Measurements from ENCODE around the gene KLHL30.

Gene KLHL30

GRCh38 chr2:238158018-238158508 lies 19.6 kb downstream of the KLHL30 start:
- TF ChIP-seq TAF1 (IDR thresholded peaks at IDR 0.05; ENCODE audit: low read depth) (0 out of 2 replicates have a peak, but pooled peaks have one; percentile 10), FOXM1 (IDR thresholded peaks at IDR 0.05; ENCODE audit: borderline replicate concordance, low read depth) (no peak)

GRCh38 chr2:238158509-238159070 lies 20.1 kb downstream of the KLHL30 start, which contains the start of gene ERFE:
ERFE (plus strand) TSS chr2:238158970; CDS start chr2:238159008, 38 bp downstream.
- peak; percentile 20; the same call in 1 of the 2 replicates for TF ChIP-seq TAF1 (IDR thresholded peaks at IDR 0.05; ENCODE audit: low read depth)
- no peak; the same call in 1 of the 2 replicates for TF ChIP-seq RAD21 (IDR thresholded peaks at IDR 0.05; ENCODE audit: low read depth)
- no peak for TF ChIP-seq TCF12 (IDR thresholded peaks at IDR 0.05; ENCODE audit: low read depth)
- no peak for TF ChIP-seq CREB1 (IDR thresholded peaks at IDR 0.05; ENCODE audit: low read depth)
- TF ChIP-seq, protein P1, sequence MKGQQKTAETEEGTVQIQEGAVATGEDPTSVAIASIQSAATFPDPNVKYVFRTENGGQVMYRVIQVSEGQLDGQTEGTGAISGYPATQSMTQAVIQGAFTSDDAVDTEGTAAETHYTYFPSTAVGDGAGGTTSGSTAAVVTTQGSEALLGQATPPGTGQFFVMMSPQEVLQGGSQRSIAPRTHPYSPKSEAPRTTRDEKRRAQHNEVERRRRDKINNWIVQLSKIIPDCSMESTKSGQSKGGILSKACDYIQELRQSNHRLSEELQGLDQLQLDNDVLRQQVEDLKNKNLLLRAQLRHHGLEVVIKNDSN (IDR thresholded peaks at IDR 0.05): no peak
- no peak for TF ChIP-seq TEAD4 (IDR thresholded peaks at IDR 0.05)
- TF ChIP-seq ZBTB7A (IDR thresholded peaks at IDR 0.05; ENCODE audit: low read depth): peak; percentile 85
- no peak for TF ChIP-seq CEBPB (IDR thresholded peaks at IDR 0.05)
- TF ChIP-seq EP300 (IDR thresholded peaks at IDR 0.05; ENCODE audit: borderline replicate concordance): no peak
- no peak for TF ChIP-seq NFIC (IDR thresholded peaks at IDR 0.05)
- no peak for TF ChIP-seq FOXM1 (IDR thresholded peaks at IDR 0.05; ENCODE audit: borderline replicate concordance, low read depth)
- peak; percentile 55 for TF ChIP-seq MAX (IDR thresholded peaks at IDR 0.05)
- TF ChIP-seq, protein P2, sequence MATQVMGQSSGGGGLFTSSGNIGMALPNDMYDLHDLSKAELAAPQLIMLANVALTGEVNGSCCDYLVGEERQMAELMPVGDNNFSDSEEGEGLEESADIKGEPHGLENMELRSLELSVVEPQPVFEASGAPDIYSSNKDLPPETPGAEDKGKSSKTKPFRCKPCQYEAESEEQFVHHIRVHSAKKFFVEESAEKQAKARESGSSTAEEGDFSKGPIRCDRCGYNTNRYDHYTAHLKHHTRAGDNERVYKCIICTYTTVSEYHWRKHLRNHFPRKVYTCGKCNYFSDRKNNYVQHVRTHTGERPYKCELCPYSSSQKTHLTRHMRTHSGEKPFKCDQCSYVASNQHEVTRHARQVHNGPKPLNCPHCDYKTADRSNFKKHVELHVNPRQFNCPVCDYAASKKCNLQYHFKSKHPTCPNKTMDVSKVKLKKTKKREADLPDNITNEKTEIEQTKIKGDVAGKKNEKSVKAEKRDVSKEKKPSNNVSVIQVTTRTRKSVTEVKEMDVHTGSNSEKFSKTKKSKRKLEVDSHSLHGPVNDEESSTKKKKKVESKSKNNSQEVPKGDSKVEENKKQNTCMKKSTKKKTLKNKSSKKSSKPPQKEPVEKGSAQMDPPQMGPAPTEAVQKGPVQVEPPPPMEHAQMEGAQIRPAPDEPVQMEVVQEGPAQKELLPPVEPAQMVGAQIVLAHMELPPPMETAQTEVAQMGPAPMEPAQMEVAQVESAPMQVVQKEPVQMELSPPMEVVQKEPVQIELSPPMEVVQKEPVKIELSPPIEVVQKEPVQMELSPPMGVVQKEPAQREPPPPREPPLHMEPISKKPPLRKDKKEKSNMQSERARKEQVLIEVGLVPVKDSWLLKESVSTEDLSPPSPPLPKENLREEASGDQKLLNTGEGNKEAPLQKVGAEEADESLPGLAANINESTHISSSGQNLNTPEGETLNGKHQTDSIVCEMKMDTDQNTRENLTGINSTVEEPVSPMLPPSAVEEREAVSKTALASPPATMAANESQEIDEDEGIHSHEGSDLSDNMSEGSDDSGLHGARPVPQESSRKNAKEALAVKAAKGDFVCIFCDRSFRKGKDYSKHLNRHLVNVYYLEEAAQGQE (IDR thresholded peaks at IDR 0.05; ENCODE audit: low read depth): no peak
- no peak for TF ChIP-seq YY1 (IDR thresholded peaks at IDR 0.05; ENCODE audit: low read depth)
- TF ChIP-seq EGR1 (IDR thresholded peaks at IDR 0.05): no peak

- TF ChIP-seq TCF12 (IDR thresholded peaks at IDR 0.05; ENCODE audit: low read depth) (no peak), TAF1 (IDR thresholded peaks at IDR 0.05; ENCODE audit: low read depth) (0 out of 2 replicates have a peak, but pooled peaks have one; percentile 29)
Measured at GRCh38 chr2:238159071-238159539, 20.6 kb downstream of the KLHL30 start.

- TF ChIP-seq EP300 (IDR thresholded peaks at IDR 0.05; ENCODE audit: borderline replicate concordance) (no peak), ZBTB7A (IDR thresholded peaks at IDR 0.05; ENCODE audit: low read depth) (peak; percentile 60; the same call in 1 of the 2 replicates), RAD21 (IDR thresholded peaks at IDR 0.05; ENCODE audit: low read depth) (0 out of 2 replicates have a peak, but pooled peaks have one; percentile 5), YY1 (IDR thresholded peaks at IDR 0.05; ENCODE audit: low read depth) (no peak)
- TF ChIP-seq, protein P1 (IDR thresholded peaks at IDR 0.05): no peak
Measured at GRCh38 chr2:238159661-238160205, 21.3 kb downstream of the KLHL30 start.

DNA sequence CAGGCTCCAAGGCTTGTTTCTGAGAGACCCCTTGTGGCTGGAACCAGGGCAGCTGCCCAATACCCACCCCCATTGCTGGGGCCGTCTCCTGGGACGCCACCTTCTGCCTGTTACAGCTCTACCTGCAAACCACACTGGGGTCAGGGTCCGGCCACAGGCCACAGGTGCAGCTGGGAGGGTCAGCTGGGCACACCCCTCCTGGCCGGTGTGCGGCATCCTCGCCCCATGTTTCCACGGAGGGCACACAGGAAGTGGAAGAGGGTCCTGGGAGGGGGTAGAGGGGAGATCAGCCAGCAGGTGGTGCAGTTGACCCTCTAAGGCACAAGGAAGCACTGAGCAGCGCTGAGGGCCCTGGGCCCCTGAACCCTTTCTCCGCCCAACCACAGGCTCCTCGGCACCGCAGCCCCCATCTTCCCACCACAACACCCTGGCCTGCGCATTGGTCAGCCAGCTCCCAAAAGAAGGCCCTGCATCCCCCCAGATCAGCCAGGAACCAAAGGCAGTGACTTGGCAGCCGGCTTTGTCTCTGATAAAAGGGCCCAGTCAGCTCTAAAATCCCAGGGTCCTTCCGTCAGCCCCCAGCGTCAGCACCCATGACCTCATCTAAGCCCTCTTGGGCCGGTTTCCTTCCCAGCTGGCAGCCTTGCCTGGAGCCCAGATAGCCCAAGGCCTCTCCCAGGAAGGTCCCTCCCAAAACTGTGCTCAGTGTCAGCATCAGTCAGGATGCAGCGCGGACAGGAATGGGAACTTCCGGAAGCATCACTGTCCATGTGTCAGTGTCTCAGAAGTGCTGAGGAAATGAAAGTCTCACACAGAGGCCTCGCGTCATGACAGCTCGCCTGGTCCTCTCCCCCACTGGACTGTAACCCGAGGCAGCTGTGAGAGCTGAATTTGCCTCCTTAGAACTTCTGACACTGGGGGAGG lies 22.0 kb downstream of the KLHL30 start:
- TF ChIP-seq, protein P2 (IDR thresholded peaks at IDR 0.05; ENCODE audit: low read depth): no peak
- TF ChIP-seq CREB1 (IDR thresholded peaks at IDR 0.05; ENCODE audit: low read depth) (no peak), FOXM1 (IDR thresholded peaks at IDR 0.05; ENCODE audit: borderline replicate concordance, low read depth) (no peak), YY1 (IDR thresholded peaks at IDR 0.05; ENCODE audit: low read depth) (no peak), RAD21 (IDR thresholded peaks at IDR 0.05; ENCODE audit: low read depth) (peak; percentile 19; the same call in 1 of the 2 replicates), CEBPB (IDR thresholded peaks at IDR 0.05) (no peak), ZBTB7A (IDR thresholded peaks at IDR 0.05; ENCODE audit: low read depth) (no peak), TEAD4 (IDR thresholded peaks at IDR 0.05) (no peak), NFIC (IDR thresholded peaks at IDR 0.05) (no peak)

Data from Ishikawa (cell line).